ENCODE measurements around the gene ALOXE3.
"Not testable (repeated sequence)": the region's sequence is repeated elsewhere in the genome, so short reads cannot be mapped to it uniquely, and the experiment has no call there.

The ALOXE3 gene

DNA sequence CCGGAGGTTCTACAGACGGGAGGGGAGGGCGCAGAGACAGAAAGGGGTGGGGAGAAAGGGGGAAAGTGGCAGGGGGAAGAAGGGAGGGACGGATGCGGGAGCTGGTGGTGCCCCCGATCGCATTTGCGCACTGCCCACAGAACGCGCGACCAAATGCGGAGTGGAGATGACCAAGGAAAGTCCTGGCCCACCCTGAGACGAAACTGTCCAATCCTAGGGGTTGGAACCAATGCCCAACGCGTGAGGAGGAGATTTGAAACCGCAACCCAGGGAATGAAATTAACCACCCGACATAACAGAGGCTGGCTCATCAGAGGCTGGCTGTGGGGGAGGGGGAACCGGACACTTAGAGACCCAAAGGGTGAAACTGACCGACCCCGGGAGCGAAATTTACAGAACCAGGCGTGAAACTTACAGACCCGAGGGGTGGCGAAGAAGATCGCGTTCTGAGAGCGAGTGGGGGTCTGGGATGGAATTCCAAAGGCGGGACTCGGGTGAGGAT lies 4.2 kb upstream of the ALOXE3 start:
- no peak for DNase-seq (ENCODE audit: low read depth in 2 of 2)

DNA sequence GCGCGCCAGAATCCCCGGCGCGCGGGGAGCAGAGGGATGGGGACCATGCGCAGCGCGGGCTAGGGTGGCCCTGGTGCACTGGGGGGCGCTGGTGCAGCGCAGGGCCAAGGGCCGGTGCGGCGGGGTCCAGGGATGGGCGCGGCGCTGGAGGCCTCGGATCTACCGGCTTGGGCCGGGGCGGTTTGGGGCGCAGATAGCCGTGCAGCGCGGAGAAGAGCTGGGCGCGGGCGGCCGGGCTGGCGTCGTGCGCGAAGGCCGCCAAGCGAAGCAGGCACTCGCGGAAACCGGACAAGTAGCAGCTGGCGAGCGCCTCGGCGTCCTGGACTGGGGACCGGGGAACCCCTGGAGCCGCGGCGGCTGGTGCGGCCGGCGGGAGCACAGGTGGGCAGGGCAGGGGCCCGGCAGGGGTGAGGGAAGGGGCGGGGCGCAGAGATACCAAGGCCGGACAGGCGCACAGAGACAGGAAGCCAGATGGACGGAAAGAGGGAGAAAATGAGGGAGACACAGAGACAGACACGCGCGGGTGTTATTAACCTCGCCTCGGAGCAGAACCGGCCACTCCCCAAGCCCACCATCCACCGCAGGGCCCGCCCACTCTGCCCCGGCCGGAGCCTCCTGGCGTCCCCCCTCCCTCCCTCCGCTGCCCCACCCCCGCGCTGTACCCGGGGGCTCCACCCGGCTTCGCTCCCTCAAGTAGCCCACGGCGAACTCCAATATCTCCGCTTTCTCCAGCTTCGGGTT lies 3.5 kb upstream of the ALOXE3 start:
- no peak for DNase-seq (ENCODE audit: low read depth in 2 of 2)

DNA sequence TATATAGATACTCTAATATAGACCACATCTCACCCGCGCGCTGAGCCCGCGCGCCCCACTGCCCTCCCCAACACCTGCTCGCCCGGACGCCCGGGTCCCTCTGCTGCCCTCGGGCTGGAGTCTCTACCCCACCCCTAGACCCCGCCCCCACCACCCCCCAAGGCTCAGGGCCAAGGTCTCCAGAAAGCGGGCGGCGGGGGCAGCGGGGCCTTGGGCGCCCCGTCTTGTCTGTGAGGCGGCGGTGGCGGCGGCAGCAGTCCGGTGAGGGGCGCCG lies 3.0 kb upstream of the ALOXE3 start:
- no peak for DNase-seq (ENCODE audit: low read depth in 2 of 2)

DNA sequence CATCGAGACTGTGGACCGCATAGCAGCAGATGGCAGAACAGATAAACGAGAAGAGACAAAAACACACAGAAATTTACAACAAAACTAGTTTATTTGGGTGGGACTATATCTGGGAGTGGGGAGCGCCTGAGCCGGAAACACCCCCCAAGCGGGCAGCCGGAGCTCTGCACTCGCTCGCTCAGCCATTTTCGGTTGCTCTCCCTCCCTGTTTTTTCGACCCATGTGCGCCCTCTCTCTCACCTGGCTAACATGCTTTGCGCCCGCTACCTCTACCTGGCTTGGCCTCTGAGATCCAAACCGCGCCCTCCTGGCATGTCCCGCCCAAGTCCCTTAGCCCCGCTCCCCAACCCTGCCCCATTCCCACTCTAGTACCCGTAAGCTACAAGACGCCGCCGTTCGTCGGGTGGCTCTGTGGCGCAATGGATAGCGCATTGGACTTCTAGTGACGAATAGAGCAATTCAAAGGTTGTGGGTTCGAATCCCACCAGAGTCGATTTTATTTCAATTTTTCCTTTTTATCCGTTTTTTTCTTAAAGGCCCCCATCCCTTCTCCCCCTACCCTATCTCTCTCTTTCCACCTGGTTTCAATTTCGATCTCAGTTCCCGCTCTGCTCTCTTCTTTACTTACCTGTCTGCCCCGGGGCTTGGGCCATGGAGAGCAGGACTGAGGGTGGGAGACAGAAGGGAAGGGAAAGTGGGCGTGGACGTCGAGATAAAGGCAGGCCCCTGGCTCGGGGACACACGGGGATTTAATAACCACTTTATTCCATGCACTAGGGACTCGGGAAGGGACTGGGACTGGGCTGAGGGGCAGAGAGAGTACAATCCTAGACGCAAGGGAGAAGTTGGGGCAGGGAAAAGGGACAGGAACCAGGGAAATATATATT lies 2.4 kb upstream of the ALOXE3 start:
- DNase-seq (ENCODE audit: low read depth in 2 of 2), result no peak

DNA sequence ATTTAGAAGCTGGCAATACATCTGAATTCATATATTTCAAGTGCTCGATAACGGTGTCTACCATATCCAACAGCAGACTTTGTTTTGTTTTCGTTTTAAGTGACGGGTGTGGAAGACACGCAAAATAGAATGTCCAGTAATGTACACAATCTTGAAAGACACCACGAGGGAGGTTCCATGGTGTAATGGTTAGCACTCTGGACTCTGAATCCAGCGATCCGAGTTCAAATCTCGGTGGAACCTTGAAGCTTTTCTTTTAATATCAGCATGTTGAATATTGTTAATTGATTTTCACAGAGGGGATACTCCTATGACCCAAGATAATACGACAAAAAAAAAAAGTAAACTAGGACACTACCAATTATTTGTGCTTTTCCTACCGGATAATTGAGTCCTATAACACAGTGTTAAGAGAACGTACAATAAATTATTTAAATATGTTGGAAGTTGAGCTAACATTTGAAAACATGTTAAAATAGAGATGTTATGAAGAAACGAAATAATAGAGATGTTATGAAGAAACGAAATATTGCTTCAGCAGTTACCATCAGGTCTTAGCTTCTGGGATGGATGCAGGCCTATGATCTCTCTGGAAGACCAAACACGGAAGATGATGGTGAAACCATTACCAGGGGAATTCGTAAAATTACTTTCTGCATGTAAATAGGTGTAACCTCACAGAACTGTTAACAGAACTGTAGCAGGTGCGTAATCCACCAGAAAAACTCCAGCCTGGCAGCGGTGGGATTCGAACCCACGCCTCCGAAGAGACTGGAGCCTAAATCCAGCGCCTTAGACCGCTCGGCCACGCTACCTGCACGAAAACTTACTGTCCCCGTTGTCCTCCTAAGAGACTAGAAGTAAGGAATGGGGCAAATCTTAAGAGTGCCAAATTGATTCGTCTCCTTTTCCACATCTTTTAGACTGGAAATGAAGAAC lies 1.5 kb upstream of the ALOXE3 start:
- peak; percentile 61 to 62 for DNase-seq (ENCODE audit: low read depth in 2 of 2)

DNA sequence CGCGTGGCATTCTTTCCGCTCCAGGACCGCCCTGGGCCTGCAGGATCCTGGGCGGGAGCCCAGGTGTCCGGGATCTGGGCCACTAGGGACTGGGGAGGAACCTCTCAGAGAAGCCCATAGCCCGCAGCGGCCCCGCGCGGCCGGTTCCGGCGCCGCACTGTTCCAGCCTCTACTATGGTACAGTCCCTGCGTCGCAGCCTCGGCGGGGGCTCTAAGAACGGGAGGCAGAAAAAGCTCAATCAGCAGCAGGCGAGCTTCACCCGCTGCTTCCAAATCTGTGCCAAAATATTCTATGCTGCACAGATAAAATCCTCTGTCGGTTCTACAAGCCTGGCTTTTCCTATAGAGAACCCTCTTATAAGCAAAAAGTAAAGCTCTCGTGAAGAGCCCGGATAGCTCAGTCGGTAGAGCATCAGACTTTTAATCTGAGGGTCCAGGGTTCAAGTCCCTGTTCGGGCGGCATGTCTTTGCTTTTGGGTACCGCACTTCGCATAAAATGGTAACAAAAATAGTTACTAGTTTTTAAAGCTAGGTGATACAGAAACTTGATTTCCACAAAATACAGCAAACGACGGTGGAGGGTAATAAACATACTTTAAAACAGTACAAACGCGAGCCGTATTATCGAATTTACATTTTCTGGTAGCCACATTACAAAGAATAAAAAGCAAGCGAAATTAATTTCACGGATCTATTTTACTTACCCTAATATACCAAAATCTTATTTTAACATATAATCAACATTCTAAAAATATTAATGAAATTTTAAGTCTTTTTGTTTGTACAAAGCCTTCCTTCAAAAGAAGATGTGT lies 661 bp upstream of the ALOXE3 start:
- DNase-seq (ENCODE audit: low read depth in 2 of 2), result peak; percentile 62 to 75

DNA sequence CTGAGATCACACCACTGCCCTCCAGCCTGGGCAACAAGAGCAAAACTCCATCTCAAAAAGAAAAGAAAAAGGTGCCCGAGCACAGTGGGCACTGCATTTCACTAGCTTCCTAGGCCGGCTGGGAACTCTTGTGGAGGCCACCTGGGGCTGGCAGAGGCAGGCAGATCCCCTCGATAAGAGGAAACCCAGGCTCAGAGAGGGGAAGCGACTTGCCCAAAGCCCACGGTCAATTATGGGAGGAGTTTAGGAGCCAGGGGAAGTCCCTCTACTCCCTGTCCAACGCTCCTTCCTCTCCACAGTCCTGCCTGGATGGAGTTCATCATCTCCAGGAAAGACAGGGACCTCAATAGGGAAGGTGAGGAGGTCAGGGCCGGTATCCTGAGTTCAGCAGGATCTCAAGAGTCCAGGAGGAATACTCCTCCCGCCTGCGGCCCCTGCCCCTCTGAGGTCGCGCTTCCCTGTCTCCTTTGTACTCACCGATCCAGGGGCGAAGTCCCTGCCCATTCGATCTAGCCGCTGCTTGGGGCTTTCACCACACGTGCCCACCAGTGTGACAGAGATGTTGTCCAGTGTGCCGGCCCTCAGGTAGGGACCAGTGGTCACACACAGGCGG lies 841 bp downstream of the ALOXE3 start:
- DNase-seq (ENCODE audit: low read depth in 2 of 2), result no peak

DNA sequence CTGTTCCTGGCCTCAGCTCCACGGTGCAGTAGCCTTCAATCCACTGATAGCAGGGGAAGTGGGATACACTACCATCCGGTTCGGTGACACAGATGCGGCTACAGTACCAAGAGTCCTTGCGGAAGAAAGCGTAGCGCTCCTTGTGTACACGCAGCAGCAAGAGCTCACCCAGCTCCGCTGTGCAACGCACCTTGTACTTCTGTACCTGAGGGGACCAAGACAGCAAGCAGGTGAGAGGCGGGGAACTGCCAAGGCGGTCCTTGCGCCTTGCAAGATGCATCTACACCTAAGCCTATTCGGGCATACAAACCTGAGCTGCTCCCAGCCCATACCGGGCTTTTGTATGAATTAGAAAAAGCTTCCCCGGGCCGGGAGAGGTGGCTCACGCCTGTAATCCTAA lies 1.5 kb downstream of the ALOXE3 start:
- DNase-seq (ENCODE audit: low read depth in 2 of 2), result no peak

DNA sequence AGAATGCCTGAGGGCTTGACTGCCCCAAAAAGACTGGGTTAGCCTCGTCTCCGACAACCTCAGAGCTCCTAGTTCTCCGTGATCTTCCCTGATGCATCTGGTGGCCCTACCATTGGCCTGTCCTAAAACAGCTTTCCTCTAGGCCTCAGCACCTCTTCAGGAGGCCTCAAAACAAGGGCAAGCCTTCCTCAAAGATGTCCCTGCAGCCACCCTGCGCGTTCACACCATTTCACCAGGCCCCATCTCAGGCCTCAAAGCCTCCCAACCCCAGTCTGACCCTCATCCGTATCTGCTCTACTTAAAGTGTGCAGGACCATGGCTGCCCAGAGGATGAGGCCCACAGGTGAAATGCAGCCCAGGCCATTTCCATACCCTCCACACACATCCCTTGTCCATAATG lies 7.4 kb downstream of the ALOXE3 start:
- DNase-seq (ENCODE audit: low read depth in 2 of 2), result no peak

DNA sequence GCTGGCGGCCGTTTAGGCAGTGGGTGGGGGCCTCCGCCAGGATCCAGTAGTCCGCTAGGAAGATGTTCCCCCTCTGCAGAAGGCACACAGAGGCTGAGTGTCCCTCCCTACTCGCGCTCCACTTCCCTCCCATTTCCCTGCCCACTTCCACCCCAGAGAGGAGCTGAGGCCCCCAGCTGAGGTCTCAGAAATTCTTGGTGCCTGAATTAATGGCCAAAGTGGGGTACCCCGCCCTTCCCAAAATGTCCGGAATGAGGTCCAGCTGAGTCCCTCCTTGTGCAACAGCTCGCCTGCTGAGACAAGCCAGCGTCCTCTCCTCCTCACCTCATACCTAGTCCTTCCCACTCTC lies 7.9 kb downstream of the ALOXE3 start:
- no peak for DNase-seq (ENCODE audit: low read depth in 2 of 2)

DNA sequence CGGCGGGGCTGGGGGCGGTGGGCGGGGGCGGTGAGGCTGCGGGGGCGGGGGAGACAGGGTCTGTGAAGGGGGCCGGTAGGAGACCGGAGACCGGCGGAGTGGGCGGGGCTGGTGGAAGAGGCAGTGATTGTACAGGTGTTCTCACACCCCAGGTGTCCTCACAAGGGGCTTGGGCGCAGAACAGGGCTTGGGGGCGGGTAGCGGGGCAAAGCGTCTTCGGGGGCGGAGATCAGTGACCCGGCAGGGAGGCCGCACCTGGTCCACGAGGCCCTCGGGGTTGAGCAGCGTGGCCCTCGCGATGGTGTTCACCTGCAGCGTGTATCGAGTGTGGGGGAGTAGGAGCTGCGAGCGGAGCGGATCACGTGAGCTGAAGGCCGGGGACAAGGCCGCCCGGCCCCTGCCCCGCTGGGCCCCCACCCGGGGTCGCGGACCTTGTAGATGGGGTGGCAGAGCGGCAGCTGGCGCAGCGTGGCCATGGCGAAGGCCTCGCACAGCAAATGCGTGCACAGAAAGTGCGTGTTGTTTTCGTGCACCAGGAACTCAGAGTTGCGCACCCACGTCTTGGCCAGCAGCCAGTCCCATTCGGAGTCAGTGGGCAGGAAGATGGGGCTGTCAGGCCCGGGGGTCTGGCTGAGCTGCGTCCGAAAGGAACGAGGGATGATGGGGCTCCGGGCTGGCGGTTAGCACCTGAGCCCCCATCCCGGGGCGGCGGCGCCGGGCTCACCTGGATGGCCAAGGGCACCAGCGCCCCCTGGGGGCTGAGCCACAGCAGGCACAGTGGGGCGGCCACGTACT lies 8.5 kb downstream of the ALOXE3 start:
- DNase-seq (ENCODE audit: low read depth in 2 of 2), result peak; percentile 57 to 72

DNA sequence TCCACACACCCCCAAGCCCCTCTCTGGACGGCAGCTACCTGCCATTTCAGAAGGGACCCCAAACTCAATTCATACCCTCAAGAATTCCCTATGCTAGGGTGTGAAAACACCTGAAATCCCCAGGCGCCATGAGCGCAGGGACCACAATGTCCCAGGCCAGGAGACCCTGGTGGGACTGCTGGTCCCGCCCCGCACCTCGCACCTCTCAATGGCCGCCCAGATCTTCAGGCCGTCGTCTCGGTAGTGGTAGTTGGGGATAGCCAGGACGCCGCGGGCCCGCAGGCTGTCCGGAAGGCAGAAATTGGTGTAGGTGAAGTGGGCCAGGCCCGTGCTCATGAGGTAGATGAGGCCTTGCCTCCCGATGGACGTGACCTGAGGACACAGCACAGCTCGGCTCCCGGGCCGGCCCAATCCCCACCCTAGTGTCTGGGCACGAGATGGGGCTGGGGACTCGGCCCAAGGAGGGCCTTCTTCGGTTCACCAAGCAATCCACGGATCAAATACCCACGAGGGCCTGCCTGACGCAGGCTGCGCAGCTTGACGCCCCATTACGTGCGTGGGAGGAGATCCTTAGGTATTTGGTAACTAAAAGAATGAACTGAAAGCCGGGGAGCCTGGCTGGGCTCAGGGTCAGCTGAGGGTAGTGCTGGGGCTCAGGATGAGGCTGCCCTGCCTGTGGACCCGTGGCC lies 9.2 kb downstream of the ALOXE3 start:
- DNase-seq (ENCODE audit: low read depth in 2 of 2), result no peak

DNA sequence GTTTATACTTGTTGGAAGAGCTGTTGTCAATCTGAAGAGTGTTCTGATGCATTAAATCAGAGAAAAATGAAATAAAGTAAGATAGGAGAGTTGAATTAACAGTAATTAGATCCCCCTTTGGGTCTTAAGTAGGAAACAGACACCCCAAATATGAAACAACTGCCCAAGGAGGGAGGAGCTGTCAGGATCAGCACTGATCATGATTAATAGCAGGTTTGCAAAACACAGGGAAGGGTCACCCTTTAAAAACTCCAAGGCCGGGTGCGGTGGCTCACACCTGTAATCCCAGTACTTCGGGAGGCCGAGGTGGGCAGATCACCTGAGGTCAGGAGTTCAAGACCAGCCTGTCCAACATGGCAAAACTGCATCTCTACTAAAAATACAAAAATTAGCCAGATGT lies 11.3 kb downstream of the ALOXE3 start:
- DNase-seq (ENCODE audit: low read depth in 2 of 2), result not testable (repeated sequence)

DNA sequence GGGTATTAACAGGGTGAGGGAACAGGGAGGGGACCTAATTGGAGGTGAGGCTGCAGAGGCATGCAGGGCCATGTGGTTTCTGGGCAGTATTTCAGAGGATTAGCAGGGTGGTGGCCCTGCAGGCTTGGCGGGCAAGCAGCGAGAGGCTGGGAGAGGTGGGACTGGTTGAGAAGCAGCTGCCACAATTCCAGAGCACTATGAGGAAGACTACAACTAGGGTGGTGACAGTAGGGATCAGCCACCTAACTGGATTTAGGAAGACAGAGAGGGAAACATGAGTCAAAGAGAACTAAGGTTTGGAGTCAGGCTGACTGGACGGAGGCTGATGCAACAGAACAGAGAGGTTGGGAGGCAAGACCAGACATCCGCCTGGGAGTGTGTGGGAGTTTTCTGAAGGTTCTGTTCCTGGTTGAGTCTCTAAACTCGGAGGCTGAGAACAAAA lies 12.3 kb downstream of the ALOXE3 start:
- DNase-seq (ENCODE audit: low read depth in 2 of 2), result no peak

DNA sequence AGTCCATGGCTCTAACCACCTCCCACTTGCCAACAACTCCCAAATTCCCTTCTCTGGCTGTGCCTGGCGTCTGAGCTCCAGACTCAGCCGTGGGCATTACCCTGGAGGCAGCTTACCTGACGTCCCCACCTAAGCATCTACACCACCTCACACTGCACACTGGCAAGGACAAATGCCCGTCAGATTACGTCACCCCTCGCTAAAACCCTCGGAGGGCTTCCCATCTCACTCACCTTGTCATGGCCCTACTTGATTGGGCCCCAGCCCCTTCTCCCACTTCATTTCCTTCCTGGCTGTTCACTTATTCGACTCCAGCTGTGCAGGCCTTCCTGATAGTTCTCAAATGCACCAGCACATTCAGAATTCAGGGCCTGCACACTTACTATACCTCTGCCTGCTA lies 13.4 kb downstream of the ALOXE3 start:
- no peak for DNase-seq (ENCODE audit: low read depth in 2 of 2)

DNA sequence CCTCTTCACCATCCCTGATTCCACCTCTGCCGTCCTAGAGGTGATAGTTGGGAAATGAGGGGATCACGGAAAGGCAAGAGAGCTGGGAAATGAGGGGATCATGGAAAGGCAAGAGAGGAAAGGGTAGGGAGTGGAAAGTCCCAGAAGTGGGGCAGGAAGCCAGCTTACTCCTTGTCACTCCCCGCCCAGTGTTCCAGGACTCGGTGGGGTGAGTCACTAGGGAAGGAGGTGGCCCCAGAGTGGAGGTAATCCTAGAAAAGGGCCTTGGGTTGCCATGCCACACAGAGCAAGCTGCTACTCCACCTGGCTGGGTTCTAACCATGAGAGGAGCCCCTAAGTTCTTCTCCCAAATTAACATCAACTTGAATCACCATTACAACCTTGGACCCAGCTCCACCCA lies 14.8 kb downstream of the ALOXE3 start:
- no peak for DNase-seq (ENCODE audit: low read depth in 2 of 2)

DNA sequence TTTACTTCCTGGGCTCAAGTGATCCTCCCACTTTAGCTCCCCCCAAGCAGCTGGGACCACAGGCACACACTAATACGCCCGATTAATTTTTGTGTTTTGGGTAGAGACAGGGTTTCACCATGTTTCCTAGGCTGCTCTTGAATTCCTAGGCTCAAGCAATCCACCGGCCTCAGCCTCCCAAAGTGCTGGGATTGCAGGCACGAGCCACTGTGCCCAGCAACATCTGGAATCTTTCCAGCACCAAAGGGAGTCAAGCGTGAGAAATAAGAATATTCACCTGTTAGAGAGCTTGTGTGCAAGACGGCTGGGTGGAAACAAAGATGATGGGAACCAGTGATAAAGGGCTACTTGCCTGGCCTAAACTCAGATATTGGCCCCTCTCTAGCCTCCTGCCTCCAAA lies 16.6 kb downstream of the ALOXE3 start:
- DNase-seq (ENCODE audit: low read depth in 2 of 2), result no peak

DNA sequence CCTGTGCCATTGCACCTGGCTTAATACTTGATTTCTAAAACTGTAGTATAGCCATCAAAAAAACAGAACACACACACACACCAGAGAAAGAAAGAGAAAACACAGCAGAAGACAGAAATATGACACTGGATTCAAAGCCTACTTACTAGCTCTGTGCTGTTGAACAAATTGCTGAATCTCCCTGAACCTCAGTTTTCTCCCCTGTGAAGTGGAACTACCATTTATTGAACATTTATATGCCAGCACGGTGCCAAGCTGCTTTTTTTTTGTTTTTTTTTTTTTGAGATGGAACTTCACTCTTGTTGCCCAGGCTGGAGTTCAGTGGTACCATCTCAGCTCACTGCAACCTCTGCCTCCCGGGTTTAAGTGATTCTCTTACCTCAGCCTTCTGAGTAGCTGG lies 17.6 kb downstream of the ALOXE3 start:
- no peak for DNase-seq (ENCODE audit: low read depth in 2 of 2)

DNA sequence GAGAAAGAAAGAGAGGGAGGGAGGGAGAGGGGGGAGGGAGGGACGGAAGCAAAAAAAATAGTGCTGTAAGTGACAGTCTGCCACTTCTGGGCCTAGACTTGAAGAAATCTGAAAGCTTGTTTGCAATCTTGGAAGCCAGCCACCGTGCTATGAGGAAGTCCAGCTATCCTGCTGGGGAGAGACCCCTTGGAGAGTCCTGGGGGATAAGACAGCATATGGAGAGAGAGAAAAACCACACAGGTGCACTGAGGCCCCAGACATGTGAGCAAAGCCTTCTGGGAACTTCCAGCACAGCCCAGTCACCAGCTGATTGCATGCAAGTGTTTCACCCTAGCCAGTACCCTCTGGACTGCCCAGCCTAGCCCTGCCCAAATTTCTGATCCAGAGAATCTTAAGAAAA lies 18.2 kb downstream of the ALOXE3 start:
- no peak for DNase-seq (ENCODE audit: low read depth in 2 of 2)

All from stimulated activated CD8-positive, alpha-beta memory T cell treated with anti-CD3 and anti-CD28 coated beads, Interleukin-2, amount 100 ng/mL, for 1 hour (primary cell).